Measurements from ENCODE around the gene RASGEF1B. TPM values are rescaled to one million over a fixed set of nuclear protein-coding genes. Genes with fewer than 3 reads are reported as not detected.

RASGEF1B gene
- total and polyA plus RNA-seq, 4 donors = 16.0 to 62.0 (median 27.1) TPM

- Histone ChIP-seq H3K9me3 (ENCODE audit: control insufficient read depth in 4 of 4, insufficient read depth in 3 of 4, low read length in 3 of 4) (peaks cover 0 to 3% (median 0%) of the 10 kb centered on the region in 4 donors), H3K4me1 (ENCODE audit: control insufficient read depth in 5 of 5, insufficient read depth in 5 of 5, low read length in 5 of 5) (peaks cover 5 to 26% (median 13%) of the 10 kb centered on the region in 5 donors), H3K9ac (ENCODE audit: insufficient read depth in 1 of 2, low read length in 2 of 2) (no peak overlapping the region), H3K27ac (ENCODE audit: low read depth in 1 of 2, low read length in 1 of 2) (no peak overlapping the region), H3K36me3 (ENCODE audit: control insufficient read depth in 4 of 4, insufficient read depth in 4 of 4, low read length in 4 of 4) (no peaks in the 10 kb centered on the region), H3K27me3 (ENCODE audit: control insufficient read depth in 3 of 3, insufficient read depth in 3 of 3, low read length in 2 of 3) (no peaks in the 10 kb centered on the region), H3K4me3 (no peak overlapping the region)
- DNase-seq (no peak), ATAC-seq (ENCODE audit: insufficient read depth, low FRiP score) (no peak)
- WGBS, 2 donors = 45 to 59% methylated on average over 3 of the region's 3 CpGs
- TF ChIP-seq CTCF (IDR thresholded peaks at IDR 0.05; ENCODE audit: control extremely low read depth, extremely low read depth) = no peak
Measured at GRCh38 chr4:81499840-81500239, 28.1 kb upstream of the RASGEF1B start.

- TF ChIP-seq CTCF (IDR thresholded peaks at IDR 0.05; ENCODE audit: control extremely low read depth, extremely low read depth) = no peak
- 76 to 90% methylated on average over 1 of the region's 1 CpG for WGBS, 2 donors
- Histone ChIP-seq H3K9me3 (ENCODE audit: control insufficient read depth in 4 of 4, insufficient read depth in 3 of 4, low read length in 3 of 4) (peaks cover 0 to 3% (median 0%) of the 10 kb centered on the region in 4 donors), H3K27me3 (ENCODE audit: control insufficient read depth in 3 of 3, insufficient read depth in 3 of 3, low read length in 2 of 3) (no peaks in the 10 kb centered on the region), H3K4me3 (no peak overlapping the region), H3K4me1 (ENCODE audit: control insufficient read depth in 5 of 5, insufficient read depth in 5 of 5, low read length in 5 of 5) (peaks cover 0 to 14% (median 2%) of the 10 kb centered on the region in 5 donors), H3K36me3 (ENCODE audit: control insufficient read depth in 4 of 4, insufficient read depth in 4 of 4, low read length in 4 of 4) (no peaks in the 10 kb centered on the region), H3K27ac (ENCODE audit: low read depth in 1 of 2, low read length in 1 of 2) (no peak overlapping the region), H3K9ac (ENCODE audit: insufficient read depth in 1 of 2, low read length in 2 of 2) (no peak overlapping the region)
- no peak for DNase-seq
- no peak for ATAC-seq (ENCODE audit: insufficient read depth, low FRiP score)
Measured at GRCh38 chr4:81498551-81499099, 26.9 kb upstream of the RASGEF1B start.

GRCh38 chr4:81498046-81498445 lies 26.3 kb upstream of the RASGEF1B start:
- H3K27me3 ChIP-seq (ENCODE audit: control insufficient read depth in 3 of 3, insufficient read depth in 3 of 3, low read length in 2 of 3) = no peaks in the 10 kb centered on the region
- no peak overlapping the region for H3K4me3 ChIP-seq
- H3K4me1 ChIP-seq (ENCODE audit: control insufficient read depth in 5 of 5, insufficient read depth in 5 of 5, low read length in 5 of 5) = peaks cover 0 to 9% (median 2%) of the 10 kb centered on the region in 5 donors
- peaks cover 0 to 3% (median 0%) of the 10 kb centered on the region in 4 donors for H3K9me3 ChIP-seq (ENCODE audit: control insufficient read depth in 4 of 4, insufficient read depth in 3 of 4, low read length in 3 of 4)
- no peak for ATAC-seq (ENCODE audit: insufficient read depth, low FRiP score)
- no peaks in the 10 kb centered on the region for H3K36me3 ChIP-seq (ENCODE audit: control insufficient read depth in 4 of 4, insufficient read depth in 4 of 4, low read length in 4 of 4)
- 82 to 98% methylated on average over 2 of the region's 2 CpGs for WGBS, 2 donors
- TF ChIP-seq CTCF (IDR thresholded peaks at IDR 0.05; ENCODE audit: control extremely low read depth, extremely low read depth) = no peak
- DNase-seq = no peak
- no peak overlapping the region for H3K27ac ChIP-seq (ENCODE audit: low read depth in 1 of 2, low read length in 1 of 2)
- no peak overlapping the region for H3K9ac ChIP-seq (ENCODE audit: insufficient read depth in 1 of 2, low read length in 2 of 2)

- Histone ChIP-seq H3K9me3 (ENCODE audit: control insufficient read depth in 4 of 4, insufficient read depth in 3 of 4, low read length in 3 of 4) (peaks cover 0 to 3% (median 0%) of the 10 kb centered on the region in 4 donors), H3K4me3 (no peak overlapping the region), H3K9ac (ENCODE audit: insufficient read depth in 1 of 2, low read length in 2 of 2) (no peak overlapping the region), H3K27me3 (ENCODE audit: control insufficient read depth in 3 of 3, insufficient read depth in 3 of 3, low read length in 2 of 3) (no peaks in the 10 kb centered on the region), H3K27ac (ENCODE audit: low read depth in 1 of 2, low read length in 1 of 2) (no peak overlapping the region), H3K4me1 (ENCODE audit: control insufficient read depth in 5 of 5, insufficient read depth in 5 of 5, low read length in 5 of 5) (peaks cover 0 to 9% (median 2%) of the 10 kb centered on the region in 5 donors), H3K36me3 (ENCODE audit: control insufficient read depth in 4 of 4, insufficient read depth in 4 of 4, low read length in 4 of 4) (no peaks in the 10 kb centered on the region)
- DNase-seq (no peak), ATAC-seq (ENCODE audit: insufficient read depth, low FRiP score) (no peak)
- TF ChIP-seq CTCF (IDR thresholded peaks at IDR 0.05; ENCODE audit: control extremely low read depth, extremely low read depth) = no peak
Measured at GRCh38 chr4:81495345-81495744, 23.6 kb upstream of the RASGEF1B start.

Data from lung (tissue), 12 donors.